Transverse colon (tissue), 4 donors: ENCODE results near the gene RNF26. TPM values are rescaled to one million over a fixed set of nuclear protein-coding genes. Genes with fewer than 3 reads are reported as not detected.
"Not testable (repeated sequence)": the region's sequence is repeated elsewhere in the genome, so short reads cannot be mapped to it uniquely, and the experiment has no call there.

ENCODE experiments used
- DNase-seq: peaks from one replicate; pipeline ENCODE4 v3.0.0-alpha.2; 2019
- H3K27ac ChIP-seq, 4 donors: fragments of 200-600 bp; sonication (generic); 2 replicates each; pipeline ENCODE4 v1.5.1; 2016 to 2018; ENCODE audit warnings: inconsistent platforms in 4 of 4
- H3K27me3 ChIP-seq: fragments of 200-600 bp; sonication (generic); 2 replicates; pipeline ENCODE4 v1.5.1; 2017; ENCODE audit warnings: inconsistent platforms
- H3K36me3 ChIP-seq, 4 donors: fragments of 200-600 bp; sonication (generic); 2 replicates each; pipeline ENCODE4 v1.5.1; 2017 to 2019; ENCODE audit warnings: inconsistent platforms in 4 of 4
- H3K4me1 ChIP-seq, 4 donors: fragments of 200-600 bp; sonication (generic); 2 replicates each; pipeline ENCODE4 v1.5.1; 2017 to 2020; ENCODE audit warnings: inconsistent platforms in 4 of 4
- H3K4me3 ChIP-seq, 4 donors: fragments of 200-600 bp; sonication (generic); 1 replicate in 1 of 4; 2 replicates in 3 of 4; pipeline versions ENCODE4 v1.5.1 to v1.6.1; 2017 to 2019; ENCODE audit warnings: inconsistent platforms in 4 of 4
- H3K9me3 ChIP-seq, 2 donors: fragments of 200-600 bp; sonication (generic); 2 replicates each; pipeline ENCODE4 v1.5.1; 2017 to 2019; ENCODE audit warnings: inconsistent platforms in 2 of 2
- CTCF ChIP-seq, 5 experiments: fragments of 200-600 bp in 3 of 5; fragments of 450-650 bp in 2 of 5; sonication (generic) in 3 of 5; IDR thresholded peaks; 1 replicate in 2 of 5; 2 replicates in 3 of 5; pipeline ENCODE4 v1.5.1; 2016 to 2017; ENCODE audit warnings: antibody characterized with exemption in 5 of 5, inconsistent platforms in 3 of 5, mild to moderate bottlenecking in 2 of 5, moderate library complexity in 1 of 5
- EP300 ChIP-seq: sonication (generic); formaldehyde crosslinking; IDR thresholded peaks from one replicate; pipeline ENCODE4 v1.6.1; 2017; ENCODE audit warnings: antibody characterized with exemption, low read depth
- POLR2A ChIP-seq: fragments of 450-650 bp; IDR thresholded peaks from one replicate; pipeline ENCODE4 v1.6.1; 2016; ENCODE audit warnings: antibody characterized with exemption, mild to moderate bottlenecking, moderate library complexity
- POLR2AphosphoS5 ChIP-seq, 3 donors: sonication (generic); formaldehyde crosslinking; IDR thresholded peaks; one replicate each; pipeline ENCODE4 v1.6.1; 2016; ENCODE audit warnings: antibody characterized with exemption in 3 of 3
- WGBS, 2 donors: methylation state at CpG; one replicate each; pipeline ENCODE4 v1.1.5; 2018; ENCODE audit warnings: low coverage in 1 of 2; 5-methylcytosine and 5-hydroxymethylcytosine counted together
- in situ Hi-C, 4 donors: fragments of 200-750 bp; cut with MboI; loops; one replicate each; pipeline versions ENCODE4 v1.15.0 to v1.15.1; 2017; ENCODE audit warnings: low sequenced_read_pairs in 3 of 4, low pct_ligation_motif_present in 1 of 4, low pct_unique_long_range_greater_than_20kb in 1 of 4
- intact Hi-C: fragments of 100-400 bp; cut with DNase I; formaldehyde crosslinking; loops from one replicate; pipeline ENCODE4 v1.15.1; 2023; ENCODE audit warnings: low total_unique reads
- small RNA-seq, 4 donors: library from RNA; depleted of rRNA; stranded (forward); fragments of <200 nt; gene quantifications; one replicate each; pipeline ENCODE3, GENCODE V24; 2016
- total RNA-seq, 4 donors: library from RNA; depleted of rRNA; stranded (reverse); fragments of >200 nt; gene quantifications; one replicate each; pipeline ENCODE4 v1.1.0, GENCODE V29; 2016

RNF26 gene
- total RNA-seq, 4 donors from 2014 or later, result 10.0 to 27.3 (median 13.9) TPM

- no peak for TF ChIP-seq EP300
- TF ChIP-seq CTCF (IDR thresholded peaks at IDR 0.05), result no peak
- TF ChIP-seq POLR2A, result no peak
- no peak for TF ChIP-seq POLR2AphosphoS5 (IDR thresholded peaks at IDR 0.05)
- Histone ChIP-seq H3K27ac (peak overlapping the region in 2 of 4 donors; percentile 17 to 61), H3K9me3 (no peaks in the 10 kb centered on the region), H3K4me3 (peak overlapping the region in 3 of 4 donors; percentile 27 to 50 (median 32)), H3K4me1 (peaks cover 5 to 15% (median 9%) of the 10 kb centered on the region in 4 donors), H3K36me3 (no peaks in the 10 kb centered on the region), H3K27me3 (no peaks in the 10 kb centered on the region)
- intact Hi-C loops (no loop called here), in situ Hi-C loops (no loop called here)
- WGBS, 2 donors, result 12% methylated on average over 9 of the region's 9 CpGs
- no peak for DNase-seq
Measured at GRCh38 chr11:119382101-119382500, 47.8 kb downstream of the RNF26 start.

DNA sequence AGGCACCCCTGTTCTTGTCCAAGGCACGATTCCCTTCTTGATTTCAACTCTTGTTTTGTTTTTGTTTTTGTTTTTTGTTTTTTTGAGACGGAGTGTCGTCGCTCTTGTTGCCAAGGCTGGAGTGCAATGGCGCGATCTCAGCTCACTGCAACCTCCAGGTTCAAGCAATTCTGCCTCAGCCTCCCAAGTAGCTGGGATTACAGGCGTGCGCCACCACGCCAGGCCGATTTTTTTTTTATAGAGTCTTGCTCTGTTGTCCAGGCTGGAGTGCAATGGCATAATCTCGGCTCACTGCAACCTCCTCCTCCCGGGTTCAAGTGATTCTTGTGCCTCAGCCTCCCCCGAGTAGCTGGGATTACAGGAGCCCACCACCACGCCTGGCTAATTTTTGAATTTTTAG is 48.2 kb downstream of the RNF26 start:
- H3K36me3 ChIP-seq, in situ Hi-C loops, H3K4me3 ChIP-seq, H3K27me3 ChIP-seq, DNase-seq, intact Hi-C loops, H3K9me3 ChIP-seq: not testable (repeated sequence)
- peaks cover 5 to 15% (median 9%) of the 10 kb centered on the region in 4 donors for H3K4me1 ChIP-seq
- WGBS, 2 donors, result 67 to 93% methylated on average over 1 to 14 of the region's 14 CpGs
- H3K27ac ChIP-seq, result peak overlapping the region in 1 of 4 donors; percentile 61

DNA sequence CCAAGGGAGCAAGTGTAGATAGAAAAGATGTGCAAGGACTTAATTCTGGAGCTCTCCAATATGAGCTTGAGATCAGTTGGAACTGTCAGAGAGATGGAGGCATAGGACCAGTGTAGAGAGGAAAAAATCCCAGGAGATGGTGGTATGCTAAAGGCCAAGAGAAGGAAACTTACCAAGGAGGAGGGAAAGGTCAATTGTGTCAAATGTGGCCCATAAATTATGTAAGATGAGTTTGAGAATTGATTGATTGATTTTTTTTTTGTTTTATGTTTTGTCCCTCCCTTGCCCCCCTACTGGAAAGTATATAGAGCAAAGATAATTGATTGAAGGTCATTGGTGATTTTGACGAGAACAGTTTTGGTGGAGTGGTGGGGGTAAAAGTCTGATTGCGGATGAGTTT is 50.0 kb downstream of the RNF26 start:
- intact Hi-C loops, result no loop called here
- Histone ChIP-seq H3K9me3 (no peaks in the 10 kb centered on the region), H3K36me3 (no peaks in the 10 kb centered on the region), H3K4me3 (no peak overlapping the region), H3K27me3 (no peaks in the 10 kb centered on the region), H3K27ac (no peak overlapping the region), H3K4me1 (peaks cover 5 to 15% (median 9%) of the 10 kb centered on the region in 4 donors)
- in situ Hi-C loops, result no loop called here
- 82 to 84% methylated on average over 2 of the region's 2 CpGs for WGBS, 2 donors
- TF ChIP-seq POLR2A (no peak), POLR2AphosphoS5 (IDR thresholded peaks at IDR 0.05) (no peak), CTCF (IDR thresholded peaks at IDR 0.05) (no peak), EP300 (no peak)
- no peak for DNase-seq

Small RNA genes within 50 kb of the gene (small RNA-seq; reads per million reads assigned to genes)
- 0 reads per million in 4 donors for gene RF01225
- gene RNU6-262P, result 0 reads per million in 4 donors

Other genes starting within 250 kb of the RNF26 start
- 100 to 1,000 TPM in 1 of 4 donors, 10 to 100 TPM in 2, not detected in 1; 10.8 to 353 (median 21.3) TPM for gene HMBS, start 249.6 kb upstream of the RNF26 start, total RNA-seq
- 10 to 100 TPM in 3 of 4 donors, 1 to 10 TPM in 1; 4.5 to 63.9 (median 26.3) TPM for gene DPAGT1, start 232.7 kb upstream of the RNF26 start, total RNA-seq
- 10 to 100 TPM; 11.5 to 56.9 (median 32.7) TPM for gene C2CD2L, start 227.2 kb upstream of the RNF26 start, total RNA-seq
- 10 to 100 TPM; 20.7 to 63.6 (median 48.2) TPM for gene HINFP, start 212.9 kb upstream of the RNF26 start, total RNA-seq
- under 1 TPM in 1 of 4 donors, not detected in 3; 0.14 TPM for gene ABCG4, start 185.5 kb upstream of the RNF26 start, total RNA-seq
- 10 to 100 TPM; 16.4 to 30.1 (median 18.2) TPM for gene NLRX1, start 165.8 kb upstream of the RNF26 start, total RNA-seq
- 100 to 1,000 TPM in 2 of 4 donors, 10 to 100 TPM in 2; 75.2 to 248 (median 111) TPM for gene NHERF4, start 149.1 kb upstream of the RNF26 start, total RNA-seq
- gene CBL, start 128.2 kb upstream of the RNF26 start, total RNA-seq, result 10 to 100 TPM in 3 of 4 donors, 1 to 10 TPM in 1; 6.8 to 18.7 (median 12.4) TPM
- gene MCAM, start 17.4 kb upstream of the RNF26 start, total RNA-seq, result 100 to 1,000 TPM in 3 of 4 donors, 10 to 100 TPM in 1; 87.4 to 466 (median 150) TPM
- gene C1QTNF5, start 6.4 kb downstream of the RNF26 start, total RNA-seq, result 10 to 100 TPM in 2 of 4 donors, 1 to 10 TPM in 2; 7.6 to 20.5 (median 11.4) TPM
- gene MFRP, start 12.2 kb downstream of the RNF26 start, total RNA-seq, result under 1 TPM in 1 of 4 donors, not detected in 3; 0.32 TPM
- gene USP2, start 47.2 kb downstream of the RNF26 start, total RNA-seq, result 10 to 100 TPM in 3 of 4 donors, 1 to 10 TPM in 1; 9.8 to 26.6 (median 22.7) TPM
- gene THY1, start 88.6 kb downstream of the RNF26 start, total RNA-seq, result 10 to 100 TPM in 3 of 4 donors, 1 to 10 TPM in 1; 5.6 to 17.6 (median 12.8) TPM